GM10266 (cell line): ENCODE data around the gene NOS1.
"Not testable (repeated sequence)": the region's sequence is repeated elsewhere in the genome, so short reads cannot be mapped to it uniquely, and the experiment has no call there.

Source experiments
- DNase-seq: peaks from one replicate; pipeline ENCODE4 v3.0.0; 2012; ENCODE audit errors: extremely low spot score
- TF ChIP-seq, protein P1 (sequence below): IDR thresholded peaks from 2 replicates; pipeline ENCODE4 v1.5.1; 2012; ENCODE audit warnings: mild to moderate bottlenecking, low read depth; ENCODE audit not compliant: control insufficient read depth, insufficient read depth; ENCODE audit errors: missing control alignments

The NOS1 gene

GRCh38 chr12:117228239-117228638 is 133.2 kb downstream of the NOS1 start:
- TF ChIP-seq, protein P1, sequence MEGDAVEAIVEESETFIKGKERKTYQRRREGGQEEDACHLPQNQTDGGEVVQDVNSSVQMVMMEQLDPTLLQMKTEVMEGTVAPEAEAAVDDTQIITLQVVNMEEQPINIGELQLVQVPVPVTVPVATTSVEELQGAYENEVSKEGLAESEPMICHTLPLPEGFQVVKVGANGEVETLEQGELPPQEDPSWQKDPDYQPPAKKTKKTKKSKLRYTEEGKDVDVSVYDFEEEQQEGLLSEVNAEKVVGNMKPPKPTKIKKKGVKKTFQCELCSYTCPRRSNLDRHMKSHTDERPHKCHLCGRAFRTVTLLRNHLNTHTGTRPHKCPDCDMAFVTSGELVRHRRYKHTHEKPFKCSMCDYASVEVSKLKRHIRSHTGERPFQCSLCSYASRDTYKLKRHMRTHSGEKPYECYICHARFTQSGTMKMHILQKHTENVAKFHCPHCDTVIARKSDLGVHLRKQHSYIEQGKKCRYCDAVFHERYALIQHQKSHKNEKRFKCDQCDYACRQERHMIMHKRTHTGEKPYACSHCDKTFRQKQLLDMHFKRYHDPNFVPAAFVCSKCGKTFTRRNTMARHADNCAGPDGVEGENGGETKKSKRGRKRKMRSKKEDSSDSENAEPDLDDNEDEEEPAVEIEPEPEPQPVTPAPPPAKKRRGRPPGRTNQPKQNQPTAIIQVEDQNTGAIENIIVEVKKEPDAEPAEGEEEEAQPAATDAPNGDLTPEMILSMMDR, result no peak
- DNase-seq, result no peak

- TF ChIP-seq, protein P1, result no peak
- DNase-seq, result no peak
Measured at GRCh38 chr12:117227000-117227653, 134.3 kb downstream of the NOS1 start.

DNA sequence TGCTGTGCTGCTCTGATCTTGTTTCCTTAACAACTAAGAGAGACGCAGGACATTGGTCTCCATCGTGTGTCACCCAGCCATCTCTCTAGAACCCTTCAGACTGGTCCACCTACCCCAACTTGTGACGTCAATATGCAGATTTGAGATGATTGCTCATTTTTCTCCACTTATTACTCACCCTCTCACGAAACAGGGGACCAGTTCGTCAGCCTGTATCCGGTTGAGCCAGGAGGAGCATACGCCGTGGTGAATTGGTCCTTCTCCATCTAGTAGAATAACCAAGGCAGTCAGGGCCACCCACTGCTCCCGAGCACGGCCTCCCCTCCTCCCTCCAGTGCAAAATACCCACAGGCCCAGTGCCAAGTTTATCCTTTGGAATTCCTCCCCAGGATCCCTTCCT is 134.9 kb downstream of the NOS1 start:
- TF ChIP-seq, protein P1, result no peak

DNA sequence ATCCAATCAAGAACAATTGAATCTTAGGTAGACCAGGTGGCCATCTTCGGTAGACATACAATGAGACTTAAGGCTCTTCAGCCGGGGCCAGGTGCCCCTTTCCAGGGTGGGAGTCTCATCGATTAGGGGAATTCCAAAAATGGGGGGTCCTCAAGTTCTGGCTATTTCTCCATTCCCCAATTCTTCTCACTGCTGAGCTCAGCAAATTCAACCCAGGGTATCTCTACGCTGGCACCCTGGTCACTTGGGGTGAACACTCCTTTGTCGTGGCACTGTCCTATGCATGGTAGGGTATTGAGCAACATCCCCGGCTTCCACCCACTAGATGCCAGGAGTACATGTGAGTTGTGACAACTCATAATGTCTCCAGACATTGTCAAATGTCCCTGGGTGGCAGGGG is 136.2 kb downstream of the NOS1 start:
- TF ChIP-seq, protein P1, result no peak
- no peak for DNase-seq

More for the DNA sequence above, 134.9 kb downstream of the NOS1 start:
- DNase-seq, result no peak

GRCh38 chr12:117220947-117221346 is 140.5 kb downstream of the NOS1 start:
- not testable (repeated sequence) for DNase-seq

DNA sequence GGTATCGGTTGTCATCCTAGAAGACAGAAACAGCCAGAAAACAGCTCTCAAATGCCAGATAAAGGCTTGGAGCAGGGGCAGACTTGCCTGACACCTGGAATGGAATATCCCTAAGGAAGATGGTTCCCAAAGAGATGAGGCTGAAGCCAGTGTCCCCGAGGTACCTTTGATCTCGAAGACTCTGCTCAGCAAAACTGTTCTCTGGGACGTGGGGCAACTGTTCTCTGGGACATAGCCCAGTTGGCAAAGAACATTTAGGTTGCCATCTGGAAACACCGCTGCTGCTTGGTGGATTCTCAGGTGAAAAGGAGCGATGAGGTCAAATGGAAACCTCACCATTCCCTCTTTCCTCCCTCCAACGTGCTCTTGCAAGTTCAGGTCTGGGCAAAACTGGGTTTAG is 143.3 kb downstream of the NOS1 start:
- no peak for DNase-seq
- TF ChIP-seq, protein P1, result no peak

GRCh38 chr12:117216686-117217085 is 144.7 kb downstream of the NOS1 start:
- TF ChIP-seq, protein P1, result no peak
- DNase-seq, result no peak

GRCh38 chr12:117214797-117215196 is 146.6 kb downstream of the NOS1 start:
- DNase-seq, result no peak
- TF ChIP-seq, protein P1, result no peak
